Stimulated activated CD4-positive, alpha-beta T cell treated with anti-CD3 and anti-CD28 coated beads, Interleukin-12 subunit alpha, Interleukin-12 subunit beta, amount 100 ng/mL, for 48 hours (primary cell): ENCODE measurements around the gene CARM1.
"Not testable (repeated sequence)": the region's sequence is repeated elsewhere in the genome, so short reads cannot be mapped to it uniquely, and the experiment has no call there.

Experiments
- DNase-seq, 3 donors: peaks; one replicate each; pipeline ENCODE4 v3.0.0-alpha.2; 2020; ENCODE audit warnings: low read depth in 2 of 3, low spot score in 1 of 3

CARM1 gene

DNA sequence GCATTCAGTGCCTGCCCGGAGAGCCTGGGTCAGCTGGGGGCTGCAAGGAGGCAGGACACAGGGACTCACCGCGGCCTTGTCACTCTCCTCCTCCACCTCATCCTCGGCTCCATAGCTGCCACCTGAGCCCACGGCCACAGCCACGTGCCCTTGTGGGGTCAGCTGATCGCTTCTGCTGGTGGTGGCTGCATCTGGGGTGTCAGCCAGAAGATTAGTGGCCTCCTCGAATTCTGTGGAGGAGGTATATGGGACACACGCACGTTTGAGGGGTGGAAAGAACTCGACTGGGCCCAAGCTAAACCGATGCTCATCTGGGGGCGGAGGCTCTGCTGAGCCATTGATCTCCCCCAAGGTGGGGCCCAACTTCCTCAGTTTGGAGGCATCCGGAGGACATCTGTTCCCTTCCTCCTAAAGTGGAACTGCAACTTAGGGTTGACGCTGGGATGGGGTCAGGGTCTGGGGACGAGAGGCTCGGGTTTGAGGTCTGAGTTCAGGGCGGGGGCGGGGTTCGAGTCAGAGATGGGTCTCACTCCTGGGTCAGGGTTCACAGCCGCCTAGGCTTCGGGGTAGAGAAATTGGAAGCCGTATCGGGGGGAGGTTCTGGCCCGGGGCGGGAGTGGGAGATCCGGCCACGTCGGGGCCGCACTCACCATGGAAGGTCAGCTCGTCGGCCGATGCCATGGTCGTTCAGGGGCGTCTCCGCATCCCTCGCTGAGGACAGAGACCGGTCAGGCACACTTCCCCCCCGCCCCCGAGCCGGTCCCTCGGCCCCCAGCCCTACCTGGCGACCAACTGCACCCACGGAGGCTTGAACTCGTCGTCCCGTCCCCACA is 56.6 kb downstream of the CARM1 start:
- peak in 1 of 3 donors; percentile 8 for DNase-seq

DNA sequence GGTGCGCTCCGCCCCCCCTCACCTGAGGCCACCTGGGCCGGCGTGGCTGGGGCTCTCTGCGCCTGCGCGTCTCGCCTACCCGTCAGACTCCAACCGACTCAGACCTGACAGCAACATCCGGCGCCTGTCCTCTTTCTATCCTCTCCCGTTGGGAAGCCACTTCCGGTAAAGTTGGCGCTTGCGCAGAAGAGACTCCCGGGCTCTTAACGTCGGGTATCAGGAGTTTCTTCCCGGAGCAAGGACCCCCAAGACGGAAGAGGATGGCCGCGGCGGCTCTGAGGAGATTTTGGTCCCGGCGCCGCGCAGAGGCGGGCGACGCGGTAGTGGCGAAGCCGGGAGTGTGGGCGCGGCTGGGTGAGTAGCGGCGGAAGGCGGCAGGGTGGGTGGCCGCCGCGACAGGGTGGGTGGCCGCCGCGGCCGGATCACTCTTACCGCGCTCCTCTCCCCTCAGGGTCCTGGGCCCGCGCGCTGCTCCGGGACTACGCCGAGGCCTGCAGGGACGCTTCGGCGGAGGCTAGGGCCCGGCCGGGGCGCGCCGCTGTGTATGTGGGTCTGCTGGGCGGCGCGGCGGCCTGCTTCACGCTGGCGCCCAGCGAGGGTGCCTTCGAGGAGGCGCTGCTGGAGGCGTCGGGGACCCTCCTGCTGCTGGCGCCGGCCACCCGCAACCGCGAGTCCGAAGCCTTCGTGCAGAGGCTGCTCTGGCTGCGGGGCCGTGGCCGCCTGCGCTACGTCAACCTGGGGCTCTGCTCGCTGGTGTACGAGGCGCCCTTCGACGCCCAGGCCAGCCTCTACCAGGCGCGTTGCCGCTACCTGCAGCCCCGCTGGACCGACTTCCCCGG is 57.4 kb downstream of the CARM1 start, which contains the start of the genes TIMM29 and YIPF2:
Gene TIMM29, plus strand, starts transcription at position 249 of the 839 bp plus-strand sequence. Its CDS starts 12 bp downstream, at position 261.
Gene YIPF2, minus strand, starts transcription at position 77 of the 839 bp plus-strand sequence. CDS start 229 bp downstream, outside the sequence.
- peak; percentile 93 to 97 (median 95) for DNase-seq

DNA sequence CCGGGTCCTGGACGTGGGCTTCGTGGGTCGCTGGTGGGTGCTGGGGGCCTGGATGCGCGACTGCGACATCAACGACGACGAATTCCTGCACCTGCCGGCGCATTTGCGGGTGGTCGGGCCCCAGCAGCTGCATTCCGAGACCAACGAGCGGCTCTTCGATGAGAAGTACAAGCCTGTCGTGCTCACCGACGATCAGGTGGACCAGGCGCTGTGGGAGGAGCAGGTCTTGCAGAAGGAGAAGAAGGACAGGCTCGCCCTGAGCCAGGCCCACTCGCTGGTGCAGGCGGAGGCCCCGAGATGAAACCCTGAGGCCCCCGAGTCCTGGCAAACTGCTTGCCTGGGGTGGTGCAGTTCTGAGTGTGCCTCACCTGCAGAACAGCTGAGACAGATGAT is 58.0 kb downstream of the CARM1 start:
- DNase-seq, result no peak

DNA sequence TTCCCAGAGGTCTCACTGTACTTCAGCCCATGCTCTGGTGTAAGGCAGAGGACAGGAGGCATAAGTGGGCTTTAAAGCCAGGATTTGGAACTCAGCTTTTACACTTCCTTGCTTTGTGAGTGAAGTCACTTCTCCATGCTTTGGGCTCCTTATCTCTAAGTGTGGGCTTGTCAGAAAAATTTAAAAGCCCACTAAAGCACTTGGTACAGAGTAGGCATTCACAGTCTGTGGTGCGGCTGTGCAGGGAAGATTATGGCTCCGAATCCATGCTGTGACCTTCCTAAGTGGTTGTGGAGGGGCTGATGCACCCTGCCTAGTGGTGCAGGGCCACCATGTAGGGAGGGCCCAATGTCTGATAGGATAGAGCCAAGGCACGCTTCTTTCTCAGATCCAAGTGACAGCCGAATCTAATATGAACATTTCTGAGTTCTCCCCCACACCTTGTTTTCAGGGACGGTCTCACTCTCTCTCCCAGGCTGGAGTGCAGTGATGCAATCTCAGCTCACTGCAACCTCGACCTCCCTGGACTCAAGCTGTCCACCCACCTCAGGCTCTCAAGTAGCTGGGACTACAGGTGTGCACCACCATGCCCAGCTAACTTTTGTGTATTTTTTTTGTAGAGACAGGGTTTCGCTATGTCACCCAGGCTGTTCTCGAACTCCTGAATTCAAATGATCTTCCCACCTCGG is 64.2 kb downstream of the CARM1 start:
- no peak for DNase-seq

DNA sequence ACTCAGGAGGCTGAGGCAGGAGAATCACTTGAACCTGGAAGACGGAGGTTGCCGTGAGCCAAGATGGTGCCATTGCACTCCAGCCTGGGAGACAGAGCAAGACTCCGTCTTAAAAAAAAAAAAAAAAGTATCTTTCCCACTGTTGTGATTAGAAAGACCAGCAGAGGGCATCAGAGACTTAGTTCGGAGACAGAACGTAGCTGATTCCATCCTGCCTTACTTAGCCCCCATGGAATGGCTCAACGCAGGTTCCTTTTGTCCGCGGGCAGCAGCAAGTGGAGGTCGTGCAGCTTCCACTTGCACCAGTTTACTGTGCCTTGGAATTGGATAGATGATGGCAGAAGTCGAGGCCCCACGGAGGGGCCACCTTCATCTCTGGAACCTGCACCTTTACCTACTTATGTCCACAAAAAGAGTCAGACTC is 65.3 kb downstream of the CARM1 start:
- peak in 2 of 3 donors; percentile 21 to 59 for DNase-seq

DNA sequence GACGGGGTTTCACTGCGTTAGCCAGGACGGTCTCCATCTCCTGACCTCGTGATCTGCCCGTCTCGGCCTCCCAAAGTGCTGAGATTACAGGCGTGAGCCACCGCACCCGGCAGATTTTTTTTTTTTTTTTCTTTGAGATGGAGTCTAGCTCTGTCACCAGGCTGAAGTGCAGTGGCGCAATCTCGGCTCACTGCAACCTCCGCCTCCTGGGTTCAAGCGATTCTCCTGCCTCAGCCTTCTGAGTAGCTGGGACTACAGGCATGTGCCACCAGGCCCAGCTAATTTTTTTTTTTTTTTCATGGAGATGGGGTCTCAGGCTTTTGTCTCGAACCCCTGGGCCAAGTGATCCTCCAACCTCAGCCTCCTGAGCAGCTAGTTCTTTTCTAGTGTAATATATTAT is 70.3 kb downstream of the CARM1 start:
- not testable (repeated sequence) for DNase-seq

DNA sequence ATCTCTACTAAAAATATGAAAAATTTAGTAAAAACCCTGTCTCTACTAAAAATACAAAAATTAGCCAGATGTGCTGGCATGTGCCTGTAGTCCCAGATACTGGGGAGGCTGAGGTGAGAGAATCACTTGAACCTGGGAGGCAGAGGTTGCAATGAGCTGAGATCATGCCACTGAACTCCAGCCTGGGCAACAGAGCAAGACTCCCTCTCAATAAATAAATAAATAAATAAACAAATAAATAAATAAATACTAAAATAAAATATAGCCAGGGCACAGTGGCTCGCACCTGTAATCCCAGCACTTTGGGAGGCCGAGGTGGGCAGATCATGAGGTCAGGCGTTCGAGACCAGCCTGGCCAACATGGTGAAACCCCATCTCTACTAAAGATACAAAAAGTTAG is 72.1 kb downstream of the CARM1 start:
- not testable (repeated sequence) for DNase-seq

DNA sequence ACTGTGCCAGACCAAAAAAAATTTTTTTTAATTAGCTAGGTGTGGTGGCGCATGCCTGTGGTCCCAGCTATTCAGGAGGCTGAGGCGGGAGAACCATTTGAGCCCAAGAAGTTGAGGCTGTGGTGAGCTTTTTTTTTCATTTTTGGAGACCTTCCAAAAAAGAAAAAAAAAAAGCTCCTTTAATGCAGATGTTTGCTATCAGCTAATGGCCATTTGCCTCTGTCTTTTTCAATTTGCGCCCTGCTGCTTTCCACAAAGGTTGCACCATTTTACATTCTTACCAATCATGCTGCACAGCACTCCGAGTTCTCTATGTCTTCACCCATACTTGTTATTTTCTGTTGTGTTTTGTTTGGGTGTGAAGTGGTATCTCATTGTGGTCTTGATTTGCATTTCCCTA is 73.9 kb downstream of the CARM1 start:
- DNase-seq, result no peak

DNA sequence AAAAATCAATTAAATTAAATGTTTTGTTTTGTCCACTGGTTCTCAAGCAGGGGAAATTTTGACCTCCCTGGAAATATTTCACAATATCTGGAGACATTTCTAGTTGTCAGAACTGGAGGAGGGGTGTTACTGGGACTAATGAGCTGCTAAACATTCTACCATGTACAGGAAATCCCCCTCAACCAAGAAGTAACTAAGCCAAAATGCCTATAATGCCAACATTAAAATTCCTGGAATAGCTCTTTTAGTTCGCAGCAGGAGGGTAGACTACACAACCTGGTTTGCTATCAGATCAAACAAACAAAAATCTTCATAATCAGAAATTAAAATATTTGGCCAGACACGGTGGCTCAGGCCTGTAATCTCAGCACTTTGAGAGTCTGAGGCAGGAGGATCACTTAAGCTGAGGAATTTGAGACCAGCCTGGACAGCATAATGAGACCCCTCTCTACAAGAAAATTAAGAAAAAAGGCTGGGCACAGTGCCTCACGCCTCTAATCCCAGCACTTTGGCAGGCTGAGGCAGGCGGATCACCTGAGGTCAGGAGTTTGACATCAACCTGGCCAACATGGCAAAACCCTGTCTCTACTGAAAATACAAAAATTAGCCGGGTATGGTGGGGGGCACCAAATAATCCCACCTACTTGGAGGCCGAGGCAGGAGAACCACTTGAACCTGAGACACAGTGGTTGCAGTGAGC is 75.8 kb downstream of the CARM1 start:
- no peak for DNase-seq

DNA sequence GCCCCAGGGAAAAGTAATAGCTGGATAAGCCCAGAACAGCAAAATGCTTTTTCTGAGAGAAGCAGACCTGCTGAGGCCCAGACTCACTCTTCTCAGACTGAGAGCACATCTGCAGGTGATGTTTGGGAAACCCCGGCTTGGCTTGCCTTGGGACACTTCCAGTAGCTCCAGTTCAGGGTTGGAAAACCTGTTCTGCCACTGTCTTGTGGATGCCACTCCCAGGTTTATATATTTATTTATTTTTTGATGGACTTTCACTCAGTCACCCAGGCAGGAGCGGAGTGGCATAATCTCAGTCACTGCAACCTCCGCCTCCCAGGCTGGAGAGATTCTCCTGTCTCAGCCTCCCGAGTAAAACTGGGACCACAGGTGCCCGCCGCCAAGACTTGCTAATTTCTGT is 81.5 kb downstream of the CARM1 start:
- no peak for DNase-seq

DNA sequence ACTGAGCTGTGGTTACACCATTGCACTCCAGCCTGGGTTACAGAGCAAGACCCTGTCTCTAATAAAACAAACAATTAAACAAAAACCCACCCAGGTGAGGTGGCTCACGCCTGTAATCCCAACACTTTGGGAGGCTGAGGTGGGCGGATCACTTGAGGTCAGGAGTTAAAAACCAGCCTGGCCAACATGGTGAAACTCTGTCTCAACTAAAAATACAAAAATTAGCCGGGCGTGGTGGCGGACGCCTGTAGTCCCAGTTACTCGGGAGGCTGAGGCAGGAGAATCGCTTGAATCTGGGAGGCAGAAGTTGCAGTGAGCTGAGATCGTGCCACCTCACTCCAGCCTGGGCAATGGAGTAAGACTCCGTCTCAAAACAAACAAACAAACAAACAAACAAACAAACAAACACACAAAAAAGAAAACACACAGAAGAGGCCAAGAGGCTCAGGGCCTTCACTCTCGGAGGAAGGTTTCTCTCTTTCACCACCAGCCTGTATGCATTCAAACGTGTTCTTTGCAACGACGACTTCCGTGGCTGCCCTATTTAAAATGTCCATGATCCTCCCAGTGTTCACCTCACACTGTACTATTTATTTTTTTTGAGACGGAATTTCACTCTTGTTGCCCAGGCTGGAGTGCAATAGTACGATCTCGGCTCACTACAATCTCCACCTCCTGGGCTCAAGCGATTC is 88.1 kb downstream of the CARM1 start:
- DNase-seq, result not testable (repeated sequence)

DNA sequence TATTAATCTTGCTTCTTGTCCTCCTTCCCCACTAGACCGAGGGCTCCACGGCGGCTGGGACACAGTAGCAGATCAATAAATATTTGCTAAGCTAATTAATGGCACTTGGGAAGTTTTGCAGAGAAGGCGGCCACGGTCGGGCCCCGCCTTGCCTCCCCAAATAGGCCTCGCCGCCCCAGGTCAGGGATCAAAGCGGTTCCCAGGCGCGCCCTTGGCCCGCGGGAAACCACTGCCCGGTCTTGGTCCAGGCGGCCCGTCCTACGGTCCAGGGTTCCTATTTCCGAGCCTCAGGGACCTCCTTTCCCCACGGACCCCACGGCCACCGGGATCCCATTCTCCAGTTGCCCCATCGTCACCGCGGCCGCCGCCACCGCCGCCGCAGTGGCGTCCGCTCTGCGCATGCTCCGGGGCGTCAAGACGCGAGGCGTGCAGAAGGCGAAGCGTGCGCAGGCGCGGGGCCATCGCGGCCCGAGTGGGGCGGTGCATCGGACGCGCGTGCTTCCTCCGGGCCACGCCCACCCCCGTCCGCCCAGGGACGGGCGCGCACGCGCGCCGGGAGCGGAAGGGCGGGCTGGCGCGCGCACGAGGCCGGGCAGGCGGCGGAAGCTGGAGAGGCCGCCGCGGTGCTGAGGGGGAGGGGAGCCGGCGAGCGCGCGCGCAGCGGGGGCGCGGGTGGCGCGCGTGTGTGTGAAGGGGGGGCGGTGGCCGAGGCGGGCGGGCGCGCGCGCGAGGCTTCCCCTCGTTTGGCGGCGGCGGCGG is 89.1 kb downstream of the CARM1 start, which contains the start of gene SMARCA4:
Gene SMARCA4, plus strand, starts transcription at position 717 of the 759 bp plus-strand sequence. CDS start 23,122 bp downstream, outside the sequence.
- peak; percentile 92 to 98 (median 97) for DNase-seq

DNA sequence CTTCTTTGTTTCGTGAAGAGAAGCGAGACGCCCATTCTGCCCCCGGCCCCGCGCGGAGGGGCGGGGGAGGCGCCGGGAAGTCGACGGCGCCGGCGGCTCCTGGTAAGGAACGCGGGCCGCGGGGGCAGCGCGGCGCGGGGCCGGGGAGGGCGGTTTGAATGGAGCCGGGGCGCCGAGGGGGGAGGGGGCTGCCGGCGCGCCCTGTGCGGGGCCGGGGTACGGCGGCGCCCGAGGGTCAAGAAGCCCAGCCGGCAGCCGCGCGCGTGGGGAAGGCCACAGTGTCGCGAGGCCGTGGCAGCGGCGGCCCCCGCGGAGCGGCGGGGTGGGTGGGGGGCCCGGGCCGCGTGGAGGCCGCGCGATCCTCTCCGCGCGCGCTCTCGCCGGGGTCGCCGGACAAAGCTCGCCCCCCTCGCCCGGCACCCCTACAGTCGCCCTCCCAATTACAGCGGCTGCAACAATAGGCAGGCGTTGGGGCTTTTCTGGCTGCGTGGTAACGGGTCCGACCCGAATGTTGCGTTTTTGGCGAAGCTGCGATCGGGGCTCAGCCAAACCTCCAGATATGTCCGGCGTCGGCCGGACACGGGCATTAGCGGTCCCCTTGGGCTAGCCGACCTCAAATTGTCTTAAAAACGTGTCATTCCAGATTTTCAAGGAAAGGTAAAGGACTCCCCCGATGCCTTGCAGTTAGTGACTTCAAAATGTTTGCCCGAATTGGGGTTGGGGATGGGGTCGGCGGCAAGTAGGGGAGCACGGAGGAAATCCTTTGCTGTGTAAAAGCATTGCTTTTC is 89.9 kb downstream of the CARM1 start:
- no peak for DNase-seq

DNA sequence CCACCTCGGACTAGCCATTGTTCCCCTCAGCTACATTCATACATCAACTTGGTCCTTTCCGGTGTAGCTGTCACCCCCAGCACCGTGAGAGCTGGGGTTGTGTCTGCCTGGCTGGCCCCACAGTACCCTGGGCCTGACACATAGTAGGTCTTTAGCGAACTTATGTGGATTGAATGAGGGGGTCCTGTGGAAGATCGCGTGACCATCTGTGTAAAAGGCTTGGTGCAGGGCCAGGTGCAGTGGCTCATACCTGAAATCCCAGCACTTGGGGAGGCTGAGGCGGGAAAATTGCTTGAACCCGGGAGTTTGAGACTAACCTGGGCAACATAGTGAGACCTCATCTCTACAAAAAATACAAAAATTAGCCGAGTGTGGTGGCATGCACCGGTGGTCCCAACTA is 91.5 kb downstream of the CARM1 start:
- no peak for DNase-seq

DNA sequence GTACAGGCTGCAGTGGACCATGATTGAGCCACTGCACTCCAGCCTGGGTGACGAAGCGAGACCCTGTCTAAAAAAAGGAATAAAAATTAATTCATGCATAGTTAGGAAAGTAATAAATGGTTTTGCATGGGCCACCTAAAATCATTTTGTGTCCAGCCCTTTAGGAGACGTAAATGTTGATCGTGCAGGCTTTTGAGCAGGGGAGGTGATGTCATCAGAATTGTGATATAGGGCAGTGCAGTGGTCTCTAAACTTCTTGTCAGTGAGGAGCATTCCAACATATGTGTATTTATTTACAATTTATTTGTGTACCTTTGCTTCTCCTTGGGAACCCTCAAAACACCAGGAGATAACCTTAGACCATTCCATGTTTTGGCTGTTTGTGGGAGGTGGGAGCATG is 92.5 kb downstream of the CARM1 start:
- DNase-seq, result no peak

DNA sequence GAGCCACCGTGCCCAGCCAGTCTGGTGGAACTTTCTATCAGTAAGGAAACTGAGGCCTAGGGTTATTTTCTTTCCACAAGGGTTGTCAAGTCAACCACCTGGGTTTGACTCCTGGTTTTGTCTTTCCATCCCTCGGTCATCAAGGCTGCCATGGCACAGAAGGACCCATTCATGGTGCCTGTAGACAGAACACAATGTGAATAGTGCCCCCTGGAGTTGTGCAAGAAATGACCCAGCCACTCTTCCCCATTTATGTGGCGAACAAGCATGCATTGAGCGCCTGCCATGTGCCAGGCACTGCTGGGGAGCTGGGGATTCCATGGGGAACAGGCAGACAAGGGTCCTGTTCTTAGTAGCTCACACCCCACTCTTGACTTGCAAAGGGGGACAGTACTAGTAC is 93.5 kb downstream of the CARM1 start:
- no peak for DNase-seq

DNA sequence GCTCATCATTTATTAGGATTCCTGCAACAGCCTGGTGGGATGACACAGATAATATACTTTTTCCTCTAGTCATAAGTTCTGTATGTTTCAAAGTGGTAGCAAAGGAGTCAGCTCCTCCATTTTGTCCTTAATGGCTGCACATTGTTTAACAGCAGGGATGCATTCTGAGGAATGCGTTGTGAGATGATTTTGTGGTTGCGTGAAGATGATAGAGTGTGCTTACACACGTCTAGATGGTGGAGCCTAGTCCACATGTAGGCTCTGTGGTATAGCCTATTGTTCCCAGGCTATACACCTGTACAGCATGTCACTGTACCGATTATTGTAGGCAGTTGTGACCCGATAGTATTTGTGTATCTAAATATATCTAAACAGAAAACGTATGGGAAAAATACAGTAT is 94.0 kb downstream of the CARM1 start:
- DNase-seq, result no peak

DNA sequence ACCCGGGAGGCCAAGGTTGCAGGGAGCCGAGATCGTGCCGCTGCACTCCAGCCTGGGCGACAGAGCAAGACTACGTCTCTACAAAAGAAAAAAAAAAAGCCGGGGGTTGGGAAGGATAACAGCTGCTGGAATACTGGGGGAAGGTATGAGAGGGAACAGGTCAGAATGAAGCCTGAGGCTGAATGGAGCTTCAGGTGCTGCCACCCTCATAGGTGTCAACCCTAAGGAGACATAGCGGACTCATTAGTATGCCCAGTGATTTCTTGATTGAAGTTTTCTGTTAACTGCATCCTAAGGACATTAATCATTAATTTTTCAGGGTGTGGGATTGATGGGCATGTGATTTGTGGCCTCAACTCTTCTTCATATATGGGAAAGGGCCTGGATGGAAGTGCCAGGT is 95.5 kb downstream of the CARM1 start:
- DNase-seq, result no peak
